Measurements from ENCODE around the gene GTF2H4.

GTF2H4 gene

DNA sequence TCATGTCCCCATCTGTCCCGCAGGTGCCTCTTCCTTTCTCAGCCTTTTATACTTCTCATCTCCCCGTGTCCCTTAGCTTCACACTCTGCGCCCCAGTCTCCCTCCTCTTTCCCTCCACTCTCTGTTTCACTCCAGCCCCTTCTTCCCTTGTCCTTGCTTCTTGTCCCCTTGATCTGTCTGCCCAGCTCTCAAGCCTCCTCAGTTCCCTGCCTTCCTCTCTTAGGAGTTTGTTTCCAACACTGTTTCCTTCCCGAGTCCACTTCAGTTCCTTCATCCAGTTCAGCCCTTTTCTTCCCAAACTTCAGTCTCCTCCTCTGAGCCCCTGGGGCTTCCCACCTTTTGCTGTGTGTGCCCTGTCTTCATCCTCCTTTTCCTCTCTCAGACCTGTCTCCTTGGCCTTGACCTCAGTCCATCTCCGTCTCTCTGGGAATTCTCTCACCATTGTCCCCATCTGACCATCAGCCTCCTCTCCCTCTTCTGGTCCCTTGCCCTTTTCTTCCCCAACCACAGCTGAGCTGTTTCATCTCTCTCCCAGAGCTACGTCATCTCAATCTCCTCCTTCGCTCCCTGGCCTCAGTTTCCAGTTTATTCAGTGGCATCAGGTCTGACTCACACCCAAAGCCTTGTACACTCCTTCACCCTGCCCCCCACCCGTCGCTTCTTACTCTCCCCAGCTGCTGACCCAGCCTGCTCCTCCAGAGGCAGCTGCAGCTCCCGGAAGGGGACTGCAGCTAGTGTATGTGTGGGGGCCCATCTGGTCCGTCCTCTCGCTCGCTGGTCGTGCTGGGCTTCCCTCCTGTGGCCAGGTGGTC is 26.4 kb upstream of the GTF2H4 start:
- DNase-seq = no peak
- in situ Hi-C loops (cut with MboI; ENCODE audit: low pct_unique_long_range_greater_than_20kb, low sequenced_read_pairs) = no loop called here

- DNase-seq = no peak
- in situ Hi-C loops (cut with MboI; ENCODE audit: low pct_unique_long_range_greater_than_20kb, low sequenced_read_pairs) = no loop called here
Measured at GRCh38 chr6:30882204-30882758, 25.7 kb upstream of the GTF2H4 start.

DNA sequence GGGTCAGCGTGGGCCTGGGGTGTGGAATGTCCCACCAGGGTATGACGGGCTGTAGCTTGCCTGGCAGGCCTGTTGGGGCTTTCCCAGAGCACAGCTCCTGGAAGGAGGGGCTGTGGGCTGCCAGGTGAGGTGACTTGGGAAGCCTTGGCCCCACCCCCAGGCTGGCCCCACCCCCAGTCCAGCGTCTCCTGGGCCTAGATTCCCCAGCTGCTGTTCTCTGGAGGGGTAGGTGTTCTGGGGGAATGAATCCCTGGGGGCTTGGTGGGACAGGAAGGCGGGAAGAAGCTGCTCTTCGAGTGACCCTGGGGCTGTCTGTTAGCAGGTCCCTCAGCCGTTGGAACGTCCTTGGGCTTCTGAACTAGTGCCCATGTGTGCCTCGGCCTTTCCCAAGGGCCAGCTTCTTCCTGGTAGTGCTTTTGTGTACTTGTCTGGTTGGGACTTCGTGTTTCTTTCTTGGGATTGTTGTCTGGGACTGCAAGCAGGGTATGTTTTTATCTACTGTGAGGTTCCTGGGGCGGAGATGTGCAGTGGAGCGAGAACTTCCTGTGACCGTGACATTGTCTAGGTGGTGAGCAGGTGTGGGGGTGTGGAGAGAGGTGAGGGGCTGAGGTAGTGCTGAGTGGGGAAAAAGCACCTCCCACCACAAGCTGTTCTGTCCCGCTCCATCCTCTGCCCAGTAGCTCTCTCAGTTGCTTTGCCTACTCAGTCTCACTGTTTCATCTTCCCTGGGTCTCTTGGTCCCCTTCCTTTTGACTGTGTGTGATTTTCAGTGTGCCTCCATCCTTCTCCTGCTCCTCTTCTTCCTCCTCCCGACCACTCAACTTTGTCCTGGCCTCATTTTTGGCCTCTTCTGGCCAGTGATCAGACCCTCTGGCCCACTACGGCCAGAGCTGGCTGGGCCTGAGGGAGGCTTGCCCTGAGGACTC is 25.0 kb upstream of the GTF2H4 start:
- DNase-seq = no peak
- in situ Hi-C loops (cut with MboI; ENCODE audit: low pct_unique_long_range_greater_than_20kb, low sequenced_read_pairs) = no loop called here

DNA sequence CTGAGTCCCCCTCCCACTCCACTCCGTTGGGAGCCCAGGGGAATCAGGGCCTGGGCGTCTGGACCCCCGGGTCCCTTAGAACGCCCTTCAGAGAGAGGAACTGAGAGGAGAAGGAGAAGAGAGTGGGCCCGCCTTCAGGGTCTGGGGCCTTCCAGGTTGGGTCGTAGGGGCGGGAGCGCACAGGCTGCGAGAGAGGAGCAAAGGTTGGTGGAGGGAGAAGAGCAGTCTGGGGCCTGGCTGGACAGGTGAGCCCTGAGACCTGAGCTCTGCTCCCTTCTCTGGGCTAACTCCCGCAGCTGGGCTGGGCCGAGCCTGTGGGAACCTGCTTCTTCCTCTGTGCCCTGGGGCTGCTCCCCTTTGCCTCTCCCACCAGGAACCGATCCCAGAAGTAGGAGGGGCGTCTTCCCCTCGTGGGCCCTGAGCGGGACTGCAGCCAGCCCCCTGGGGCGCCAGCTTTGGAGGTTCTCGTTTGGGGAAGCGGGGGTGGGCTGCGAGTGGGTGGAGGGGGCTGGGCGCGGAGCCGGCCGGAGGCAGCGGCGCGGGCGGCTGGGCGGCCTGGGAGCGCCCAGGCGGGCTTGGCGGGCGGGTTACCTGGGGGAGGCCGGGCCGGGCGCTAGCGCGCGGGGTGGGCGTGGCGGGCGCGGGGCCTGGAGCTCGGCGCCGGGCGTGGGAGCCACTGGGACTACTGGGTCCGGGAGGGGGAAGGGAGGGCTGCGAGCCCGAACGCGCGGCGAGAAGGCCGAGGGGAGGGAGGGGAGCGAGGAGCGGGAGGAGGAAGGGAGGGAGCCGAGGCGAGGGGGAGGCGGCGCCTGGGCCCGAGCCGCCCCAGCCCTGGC is 24.1 kb upstream of the GTF2H4 start, which contains the start of gene DDR1:
Gene DDR1, plus strand, starts transcription at position 835 of the 836 bp plus-strand sequence. CDS start 4,211 bp downstream, outside the sequence.
- DNase-seq = no peak
- in situ Hi-C loops (cut with MboI; ENCODE audit: low pct_unique_long_range_greater_than_20kb, low sequenced_read_pairs) = no loop called here

- DNase-seq = no peak
- in situ Hi-C loops (cut with MboI; ENCODE audit: low pct_unique_long_range_greater_than_20kb, low sequenced_read_pairs) = no loop called here
Measured at GRCh38 chr6:30884521-30885480, 23.2 kb upstream of the GTF2H4 start.

DNA sequence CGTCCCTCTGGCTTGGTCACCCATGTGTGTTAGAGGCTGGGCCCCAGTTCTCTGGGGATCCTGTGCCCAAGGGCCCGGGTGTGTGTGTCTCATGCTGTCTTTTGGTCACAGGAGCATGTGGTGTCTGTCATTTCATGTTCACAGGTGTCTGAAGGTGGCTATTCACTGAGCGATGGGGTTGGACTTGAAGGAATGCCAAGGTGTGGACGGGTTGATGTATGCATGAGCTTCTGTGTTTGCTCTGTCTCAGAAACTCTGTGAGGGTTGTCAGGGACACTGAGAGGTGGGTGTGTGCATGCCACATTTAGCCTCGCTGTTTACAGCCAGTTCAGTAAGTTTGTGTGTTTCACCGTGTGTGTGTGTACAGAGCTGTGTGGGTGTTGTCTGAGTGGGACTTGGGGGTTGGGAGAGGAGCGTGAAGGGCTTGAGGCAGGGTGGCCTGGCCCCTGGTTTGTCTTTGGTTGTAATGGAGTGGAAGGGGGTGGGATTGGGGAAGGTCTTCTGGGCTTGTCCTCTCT is 22.5 kb upstream of the GTF2H4 start:
- no peak for DNase-seq

DNA sequence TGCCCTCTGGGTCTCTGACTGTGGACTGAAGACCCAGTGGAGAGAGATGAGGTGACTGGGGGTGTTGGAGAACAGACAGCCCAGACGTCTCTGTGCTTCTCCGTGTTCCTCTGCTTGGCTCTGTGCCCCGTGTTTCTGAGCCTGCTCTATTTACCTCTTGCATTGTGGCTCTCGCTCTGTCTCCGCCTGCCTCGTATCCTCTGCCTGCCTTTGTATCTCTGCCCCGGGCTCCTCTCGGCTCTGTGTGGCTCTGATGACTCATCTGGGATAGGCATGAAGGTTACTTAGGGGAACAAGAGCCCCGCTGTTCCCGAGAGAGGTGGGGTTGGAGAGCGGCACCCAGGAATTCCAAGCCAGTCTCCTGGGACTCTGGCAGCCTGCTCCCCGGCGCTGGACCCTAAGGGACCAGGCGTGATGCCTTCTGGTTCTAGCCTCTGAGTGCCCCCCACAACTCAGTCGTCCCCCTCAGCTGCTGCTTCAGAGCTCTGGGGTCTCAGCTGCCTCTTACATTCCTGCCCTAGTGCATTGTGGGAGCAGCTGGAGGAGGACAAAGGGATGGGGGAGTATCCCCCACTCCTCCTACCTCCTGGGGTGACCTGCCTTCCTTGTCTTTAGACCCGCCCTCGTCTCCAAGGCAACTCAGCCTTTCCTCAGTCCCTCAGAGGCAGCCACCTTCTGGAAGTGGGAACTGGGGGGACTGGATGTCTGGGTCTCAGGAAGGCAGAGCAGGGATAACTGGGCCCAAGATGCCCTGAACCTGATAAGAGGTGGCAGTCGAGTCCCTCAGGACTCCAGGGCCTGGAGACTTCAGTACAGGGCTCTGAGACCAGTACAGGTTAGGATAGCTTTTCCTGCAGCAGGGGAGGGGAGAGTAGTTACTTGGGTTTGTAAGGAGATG is 21.8 kb upstream of the GTF2H4 start:
- DNase-seq = no peak
- in situ Hi-C loops (cut with MboI; ENCODE audit: low pct_unique_long_range_greater_than_20kb, low sequenced_read_pairs) = no loop called here

More for the DNA sequence above, 22.5 kb upstream of the GTF2H4 start:
- in situ Hi-C loops (cut with MboI; ENCODE audit: low pct_unique_long_range_greater_than_20kb, low sequenced_read_pairs) = no loop called here

DNA sequence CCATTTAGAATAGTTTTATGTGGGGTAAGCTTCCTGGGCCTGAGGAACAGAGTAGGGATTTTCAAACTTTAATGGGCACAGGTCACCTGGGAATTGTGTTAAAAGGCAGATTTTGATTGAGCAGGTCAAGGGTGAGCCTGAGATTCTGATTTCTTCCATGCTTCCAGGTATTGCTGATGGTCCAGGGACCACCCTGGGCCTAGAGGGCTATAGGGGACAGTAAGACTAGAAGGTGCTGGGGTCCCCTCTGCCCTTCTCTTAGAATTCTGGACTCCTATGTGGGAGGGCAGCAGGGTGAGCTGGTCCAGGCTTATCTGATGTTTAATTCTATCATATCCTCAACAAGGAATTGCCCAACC is 21.1 kb upstream of the GTF2H4 start:
- DNase-seq = no peak
- in situ Hi-C loops (cut with MboI; ENCODE audit: low pct_unique_long_range_greater_than_20kb, low sequenced_read_pairs) = no loop called here

GRCh38 chr6:30887901-30888815 is 19.8 kb upstream of the GTF2H4 start:
- in situ Hi-C loops (cut with MboI; ENCODE audit: low pct_unique_long_range_greater_than_20kb, low sequenced_read_pairs) = no loop called here
- DNase-seq = no peak

DNA sequence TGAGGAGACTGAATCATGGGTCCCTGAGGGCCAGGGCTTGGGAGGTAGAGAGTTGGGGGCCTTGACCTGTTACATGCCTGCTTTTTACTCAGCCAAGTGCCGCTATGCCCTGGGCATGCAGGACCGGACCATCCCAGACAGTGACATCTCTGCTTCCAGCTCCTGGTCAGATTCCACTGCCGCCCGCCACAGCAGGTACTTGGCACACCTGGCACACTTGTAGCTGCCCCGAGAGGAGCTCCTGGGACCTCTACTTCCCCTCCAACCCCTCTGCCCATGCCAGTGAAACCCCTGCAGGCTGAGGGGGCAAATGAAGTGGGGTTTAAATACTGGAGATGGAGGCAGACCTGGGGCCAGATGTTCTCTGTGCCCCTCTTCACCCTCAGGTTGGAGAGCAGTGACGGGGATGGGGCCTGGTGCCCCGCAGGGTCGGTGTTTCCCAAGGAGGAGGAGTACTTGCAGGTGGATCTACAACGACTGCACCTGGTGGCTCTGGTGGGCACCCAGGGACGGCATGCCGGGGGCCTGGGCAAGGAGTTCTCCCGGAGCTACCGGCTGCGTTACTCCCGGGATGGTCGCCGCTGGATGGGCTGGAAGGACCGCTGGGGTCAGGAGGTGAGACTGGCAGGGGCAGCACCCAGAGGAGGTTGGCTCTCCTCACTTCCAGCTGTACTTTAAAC is 19.1 kb upstream of the GTF2H4 start:
- no peak for DNase-seq
- in situ Hi-C loops (cut with MboI; ENCODE audit: low pct_unique_long_range_greater_than_20kb, low sequenced_read_pairs) = no loop called here

- in situ Hi-C loops (cut with MboI; ENCODE audit: low pct_unique_long_range_greater_than_20kb, low sequenced_read_pairs) = no loop called here
- no peak for DNase-seq
Measured at GRCh38 chr6:30889496-30889885, 18.5 kb upstream of the GTF2H4 start.

DNA sequence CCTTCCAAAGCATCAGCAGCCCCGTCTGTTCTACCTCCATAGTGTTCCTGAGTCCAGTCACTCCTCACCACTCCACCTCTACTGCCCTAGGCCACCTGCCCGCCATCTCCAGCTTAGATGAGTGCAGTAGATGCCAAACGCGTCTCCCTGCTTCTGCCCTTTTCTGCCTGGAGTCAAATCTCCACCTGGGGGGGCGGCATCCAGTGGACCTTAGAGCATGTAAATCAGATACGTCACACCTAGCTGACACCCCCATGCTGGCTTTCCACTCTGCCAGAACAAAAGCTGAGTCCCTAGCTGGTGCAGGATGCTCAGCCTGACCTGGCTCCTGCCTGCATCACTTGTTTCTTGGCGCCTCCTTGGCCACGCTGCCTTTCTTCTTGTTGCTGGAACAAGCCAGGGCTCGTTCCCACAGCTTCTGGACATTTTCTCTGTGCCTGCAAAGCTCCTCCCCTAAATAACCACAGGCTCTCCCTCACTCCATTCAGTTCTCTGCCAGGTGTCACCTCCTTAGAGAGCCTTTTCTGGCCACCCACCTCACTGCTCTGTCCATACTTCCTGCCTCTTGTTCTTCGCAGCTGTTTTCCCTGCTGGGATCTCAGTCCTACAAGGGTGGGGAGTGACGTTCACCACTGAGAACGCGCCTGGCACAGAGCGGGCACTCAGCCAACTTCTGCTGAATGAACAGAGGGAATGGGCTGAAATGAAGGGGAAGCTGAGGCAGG is 17.9 kb upstream of the GTF2H4 start:
- no peak for DNase-seq
- in situ Hi-C loops (cut with MboI; ENCODE audit: low pct_unique_long_range_greater_than_20kb, low sequenced_read_pairs) = no loop called here

DNA sequence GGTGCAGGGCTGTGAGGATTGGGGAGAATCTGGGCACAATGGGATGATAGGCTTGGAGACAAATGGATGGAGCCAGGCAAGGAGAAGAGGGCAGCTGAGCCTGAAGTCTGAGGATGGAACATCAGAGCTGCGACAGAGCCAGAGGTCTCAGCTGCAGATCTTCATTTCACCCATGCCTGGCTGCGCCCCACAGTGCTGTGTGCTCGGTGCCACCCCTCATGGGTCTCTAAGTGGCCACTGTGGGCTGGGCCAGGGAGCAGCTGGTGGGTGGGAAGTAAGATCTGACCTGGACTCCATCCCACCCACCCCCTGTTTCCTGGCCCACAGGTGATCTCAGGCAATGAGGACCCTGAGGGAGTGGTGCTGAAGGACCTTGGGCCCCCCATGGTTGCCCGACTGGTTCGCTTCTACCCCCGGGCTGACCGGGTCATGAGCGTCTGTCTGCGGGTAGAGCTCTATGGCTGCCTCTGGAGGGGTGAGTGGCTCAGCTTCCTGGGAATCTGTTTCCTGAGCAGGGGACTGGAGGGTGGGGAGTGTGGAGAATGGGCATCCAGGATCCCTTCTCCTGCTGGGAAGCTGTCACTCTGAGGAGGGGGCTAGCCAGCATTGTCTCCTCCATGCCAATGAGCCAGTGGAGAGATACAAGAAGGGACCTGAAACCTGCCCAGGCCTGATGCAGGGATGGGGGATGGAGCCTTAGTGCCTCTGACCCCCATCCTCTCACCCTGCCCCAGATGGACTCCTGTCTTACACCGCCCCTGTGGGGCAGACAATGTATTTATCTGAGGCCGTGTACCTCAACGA is 17.2 kb upstream of the GTF2H4 start:
- in situ Hi-C loops (cut with MboI; ENCODE audit: low pct_unique_long_range_greater_than_20kb, low sequenced_read_pairs) = no loop called here
- DNase-seq = no peak

- no peak for DNase-seq
- in situ Hi-C loops (cut with MboI; ENCODE audit: low pct_unique_long_range_greater_than_20kb, low sequenced_read_pairs) = no loop called here
Measured at GRCh38 chr6:30891450-30891723, 16.6 kb upstream of the GTF2H4 start.
